ENCODE measurements around the gene FRY.

The FRY gene

GRCh38 chr13:32059511-32059984, 28.0 kb downstream of the FRY start:
- DNase-seq (ENCODE audit: low read depth): no peak
- TF ChIP-seq CTCF (IDR thresholded peaks at IDR 0.05; ENCODE audit: low read length, missing control alignments): no peak
- H3K4me3 ChIP-seq (replicated peaks; ENCODE audit: low read depth, low read length): no peak overlapping the region

GRCh38 chr13:32060401-32060878, 28.9 kb downstream of the FRY start:
- H3K4me3 ChIP-seq (replicated peaks; ENCODE audit: low read depth, low read length): no peak overlapping the region
- no peak for TF ChIP-seq CTCF (IDR thresholded peaks at IDR 0.05; ENCODE audit: low read length, missing control alignments)
- DNase-seq (ENCODE audit: low read depth): no peak

DNA sequence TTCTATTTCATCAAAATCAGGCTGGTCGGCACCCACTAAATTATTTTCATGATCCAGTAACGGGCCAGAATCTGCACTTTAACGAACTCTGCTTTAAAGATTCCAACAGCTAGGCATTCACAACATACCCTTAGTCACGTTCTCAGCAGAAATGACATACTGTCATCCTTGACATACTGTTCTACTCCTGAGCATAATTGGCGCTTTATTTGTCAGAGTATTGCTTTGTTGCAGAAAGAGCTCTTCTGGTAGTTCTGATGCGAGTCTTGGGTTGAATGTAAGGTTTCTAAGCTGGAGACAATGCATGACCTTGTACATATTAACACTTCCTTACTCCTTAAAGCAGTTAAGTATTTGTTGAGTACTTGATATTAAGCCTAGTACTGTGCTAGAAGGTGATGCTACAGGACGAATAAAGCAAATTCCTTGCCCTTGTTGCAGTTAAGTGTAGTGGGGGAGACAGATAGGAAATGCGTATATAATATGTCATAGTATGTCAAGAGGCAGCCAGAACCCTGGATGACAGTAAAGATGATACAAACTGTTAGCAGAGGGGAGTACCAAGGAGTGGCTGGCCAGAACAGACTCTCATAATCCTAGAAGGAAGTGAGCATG, 32.2 kb downstream of the FRY start:
- H3K4me3 ChIP-seq (replicated peaks; ENCODE audit: low read depth, low read length): no peak overlapping the region
- TF ChIP-seq CTCF (IDR thresholded peaks at IDR 0.05; ENCODE audit: low read length, missing control alignments): no peak
- DNase-seq (ENCODE audit: low read depth): no peak

DNA sequence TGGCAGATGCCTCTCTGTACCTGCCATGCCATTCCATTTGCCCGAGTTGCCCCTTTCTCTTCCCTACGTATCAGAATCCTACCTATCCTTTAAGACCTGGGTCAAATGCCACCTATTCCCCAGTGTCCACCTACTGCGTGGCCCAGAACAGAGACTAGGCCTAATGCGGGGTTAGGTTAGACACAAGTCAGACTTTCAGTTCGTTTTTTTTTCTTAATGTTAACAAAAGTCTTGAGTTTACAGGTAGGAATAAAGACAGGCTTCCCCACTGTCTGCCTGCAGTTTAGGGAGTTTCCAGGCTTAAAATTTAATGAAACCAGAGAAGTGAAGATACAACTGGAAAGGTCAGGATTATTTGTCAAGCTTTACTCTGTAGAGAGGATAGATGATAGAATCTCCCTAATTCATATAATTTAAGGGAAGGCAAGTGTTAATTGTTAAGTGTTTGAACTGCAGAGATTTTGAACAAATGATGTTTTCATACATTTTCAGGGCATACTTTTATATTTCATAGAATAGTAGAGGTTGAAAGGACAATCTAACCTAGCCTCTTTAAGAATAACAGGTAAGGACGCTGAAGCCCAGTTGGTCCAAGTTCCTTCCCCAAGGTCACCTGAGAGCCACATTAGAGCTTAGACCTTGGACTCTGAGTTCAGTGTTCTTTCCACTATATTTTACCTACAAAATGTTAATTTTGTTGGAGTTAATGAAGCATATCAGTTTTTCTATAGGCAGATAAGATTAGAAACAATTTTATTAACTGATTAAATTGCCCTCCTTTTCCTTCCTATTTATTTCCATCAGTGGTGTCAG, 35.8 kb downstream of the FRY start:
- DNase-seq (ENCODE audit: low read depth): no peak
- no peak overlapping the region for H3K4me3 ChIP-seq (replicated peaks; ENCODE audit: low read depth, low read length)
- no peak for TF ChIP-seq CTCF (IDR thresholded peaks at IDR 0.05; ENCODE audit: low read length, missing control alignments)

GRCh38 chr13:32068255-32068654, 36.7 kb downstream of the FRY start:
- TF ChIP-seq CTCF (IDR thresholded peaks at IDR 0.05; ENCODE audit: low read length, missing control alignments): no peak
- no peak overlapping the region for H3K4me3 ChIP-seq (replicated peaks; ENCODE audit: low read depth, low read length)
- DNase-seq (ENCODE audit: low read depth): no peak

- no peak for TF ChIP-seq CTCF (IDR thresholded peaks at IDR 0.05; ENCODE audit: low read length, missing control alignments)
- DNase-seq (ENCODE audit: low read depth): no peak
- no peak overlapping the region for H3K4me3 ChIP-seq (replicated peaks; ENCODE audit: low read depth, low read length)
Measured at GRCh38 chr13:32073180-32073864, 41.7 kb downstream of the FRY start.

Data from fibroblast of pulmonary artery (primary cell).